GM21619 (cell line): ENCODE measurements around the gene ZFYVE28.
A peak's percentile ranks its signal among the peaks of the same experiment; 100 is the strongest.

ENCODE experiments used
- ATAC-seq: cut with Tn5 transposase; IDR thresholded peaks from one replicate; pipeline ENCODE4 v1.9.1; 2021; ENCODE audit not compliant: unreplicated experiment

Gene ZFYVE28

GRCh38 chr4:2252530-2253091 is 165.8 kb downstream of the ZFYVE28 start:
- no peak for ATAC-seq

GRCh38 chr4:2251795-2252529 is 166.5 kb downstream of the ZFYVE28 start:
- ATAC-seq, result no peak

GRCh38 chr4:2251073-2251794 is 167.2 kb downstream of the ZFYVE28 start:
- ATAC-seq, result no peak

GRCh38 chr4:2250357-2251072 is 167.9 kb downstream of the ZFYVE28 start:
- no peak for ATAC-seq

- ATAC-seq, result no peak
These were observed 168.7 kb downstream of the ZFYVE28 start for GRCh38 chr4:2249526-2250356.

- no peak for ATAC-seq
These were observed 169.6 kb downstream of the ZFYVE28 start for GRCh38 chr4:2248821-2249261.

GRCh38 chr4:2248044-2248780 is 170.2 kb downstream of the ZFYVE28 start:
- no peak for ATAC-seq

- no peak for ATAC-seq
These were observed 171.1 kb downstream of the ZFYVE28 start for GRCh38 chr4:2247128-2248043.

GRCh38 chr4:2246384-2247127 is 171.9 kb downstream of the ZFYVE28 start:
- ATAC-seq, result no peak

GRCh38 chr4:2245787-2246275 is 172.6 kb downstream of the ZFYVE28 start:
- no peak for ATAC-seq

- ATAC-seq, result no peak
These were observed 173.2 kb downstream of the ZFYVE28 start for GRCh38 chr4:2245057-2245786.

GRCh38 chr4:2243681-2244380 is 174.6 kb downstream of the ZFYVE28 start:
- no peak for ATAC-seq

GRCh38 chr4:2241410-2242353 is 176.8 kb downstream of the ZFYVE28 start, which contains the start of the genes HAUS3 and POLN:
Gene HAUS3, minus strand, starts transcription at chr4:2242121. Its CDS starts 1,175 bp downstream, at chr4:2240946.
Gene POLN, minus strand, starts transcription at chr4:2242121. Its CDS starts 12,890 bp downstream, at chr4:2229231.
- peak; percentile 81 for ATAC-seq

GRCh38 chr4:2241003-2241402 is 177.4 kb downstream of the ZFYVE28 start:
- ATAC-seq, result no peak

GRCh38 chr4:2236944-2237666 is 181.3 kb downstream of the ZFYVE28 start:
- ATAC-seq, result no peak
